GM23338 (cell line): Measurements from ENCODE around the gene GLCE. TPM values are rescaled to one million over a fixed set of nuclear protein-coding genes. Genes with fewer than 3 reads are reported as not detected.

Experiments used
- ATAC-seq: fragments of 200-7000 bp; cut with Tn5 transposase; 3 replicates; pipeline ENCODE4 v1.9.1; 2020
- DNase-seq: peaks from one replicate; pipeline ENCODE4 v3.0.0-alpha.2; 2015; ENCODE audit warnings: low spot score
- H2AFZ ChIP-seq: fragments of 200-600 bp; sonication (generic); 2 replicates; pipeline ENCODE4 v1.8.0; 2016; ENCODE audit warnings: antibody characterized with exemption, mild to moderate bottlenecking, moderate library complexity
- H3F3A ChIP-seq: fragments of 200-600 bp; sonication (generic); replicated peaks from 2 replicates; pipeline ENCODE4 v1.8.0; 2017; ENCODE audit warnings: antibody characterized with exemption, mixed run types, low read depth
- H3K27ac ChIP-seq: fragments of 200-600 bp; sonication (generic); 2 replicates; pipeline ENCODE4 v1.6.1; 2016; ENCODE audit warnings: low read depth
- H3K27me3 ChIP-seq: fragments of 200-600 bp; sonication (generic); 2 replicates; pipeline ENCODE4 v1.8.0; 2016; ENCODE audit warnings: mild to moderate bottlenecking, mixed run types, moderate library complexity; ENCODE audit not compliant: insufficient read depth
- H3K36me3 ChIP-seq: fragments of 200-600 bp; sonication (generic); 2 replicates; pipeline ENCODE4 v1.8.0; 2016; ENCODE audit warnings: mild to moderate bottlenecking; ENCODE audit not compliant: insufficient read depth
- H3K4me1 ChIP-seq: fragments of 200-600 bp; sonication (generic); 2 replicates; pipeline ENCODE4 v1.8.0; 2016; ENCODE audit warnings: mild to moderate bottlenecking, moderate library complexity; ENCODE audit not compliant: insufficient read depth
- H3K4me2 ChIP-seq: fragments of 200-600 bp; sonication (generic); 2 replicates; pipeline ENCODE4 v1.7.1; 2017; ENCODE audit warnings: mixed run types
- H3K4me3 ChIP-seq: fragments of 200-600 bp; sonication (generic); 2 replicates; pipeline ENCODE4 v1.6.1; 2016; ENCODE audit warnings: mixed run types
- H3K79me2 ChIP-seq: fragments of 200-600 bp; sonication (generic); replicated peaks from 2 replicates; pipeline ENCODE4 v1.8.0; 2017; ENCODE audit warnings: mild to moderate bottlenecking; ENCODE audit not compliant: insufficient read depth
- H3K9me2 ChIP-seq: fragments of 200-600 bp; sonication (generic); 2 replicates; pipeline ENCODE4 v1.8.0; 2017; ENCODE audit not compliant: insufficient read depth
- H4K20me1 ChIP-seq: fragments of 200-600 bp; sonication (generic); replicated peaks from 2 replicates; pipeline ENCODE4 v1.8.0; 2017; ENCODE audit warnings: mild to moderate bottlenecking; ENCODE audit not compliant: insufficient read depth
- H3K27ac Mint-ChIP-seq: 2 replicates; pipeline ENCODE4 v1.8.0; 2020; ENCODE audit warnings: inconsistent platforms, mild to moderate bottlenecking, moderate library complexity, mixed read lengths
- H3K27me3 Mint-ChIP-seq: 3 replicates; pipeline ENCODE4 v1.8.0; 2022; ENCODE audit warnings: low read depth, mild to moderate bottlenecking, moderate library complexity, mixed read lengths, inconsistent platforms; ENCODE audit not compliant: insufficient read depth, poor library complexity
- H3K36me3 Mint-ChIP-seq: 3 replicates; pipeline ENCODE4 v1.8.0; 2021; ENCODE audit warnings: low read depth, mild to moderate bottlenecking, inconsistent platforms, moderate library complexity, mixed read lengths
- H3K4me1 Mint-ChIP-seq: 3 replicates; pipeline ENCODE4 v1.8.0; 2020; ENCODE audit warnings: mild to moderate bottlenecking, inconsistent platforms, mixed read lengths
- H3K4me3 Mint-ChIP-seq: 3 replicates; pipeline ENCODE4 v1.8.0; 2021; ENCODE audit warnings: moderate library complexity, mild to moderate bottlenecking, inconsistent platforms, mixed read lengths
- H3K9me3 Mint-ChIP-seq: 3 replicates; pipeline ENCODE4 v1.8.0; 2020; ENCODE audit warnings: moderate library complexity, mild to moderate bottlenecking, inconsistent platforms, mixed read lengths
- CTCF ChIP-seq, 2 experiments: fragments of 200-600 bp in 1 of 2; sonication (generic) in 1 of 2; conservative IDR thresholded peaks; 2 replicates each; pipeline versions ENCODE4 v1.5.1 to v1.6.1; 2016 to 2017; ENCODE audit warnings: antibody characterized with exemption in 2 of 2, low read depth in 2 of 2, mild to moderate bottlenecking in 2 of 2, moderate library complexity in 1 of 2
- ETS1 ChIP-seq: IDR thresholded peaks from 2 replicates; pipeline ENCODE4 v1.6.1; 2016; ENCODE audit warnings: antibody characterized with exemption
- EZH2 ChIP-seq: fragments of 200-600 bp; sonication (generic); IDR thresholded peaks from one replicate; pipeline ENCODE4 v1.8.0; 2017; ENCODE audit warnings: antibody characterized with exemption, mild to moderate bottlenecking, low read depth; ENCODE audit not compliant: unreplicated experiment
- EZH2phosphoT487 ChIP-seq: fragments of 200-600 bp; sonication (generic); IDR thresholded peaks from one replicate; pipeline ENCODE4 v1.8.1; 2018; ENCODE audit warnings: antibody characterized with exemption; ENCODE audit not compliant: unreplicated experiment
- JUNB ChIP-seq: IDR thresholded peaks from one replicate; pipeline ENCODE4 v1.6.1; 2016; ENCODE audit warnings: antibody characterized with exemption; ENCODE audit not compliant: unreplicated experiment
- NANOG ChIP-seq: IDR thresholded peaks from 2 replicates; pipeline ENCODE4 v1.6.1; 2016; ENCODE audit warnings: antibody characterized with exemption, borderline replicate concordance
- POLR2AphosphoS5 ChIP-seq: IDR thresholded peaks from 2 replicates; pipeline ENCODE4 v1.6.1; 2016; ENCODE audit warnings: antibody characterized with exemption, low read depth
- REST ChIP-seq: IDR thresholded peaks from one replicate; pipeline ENCODE4 v1.6.1; 2018; ENCODE audit warnings: antibody characterized with exemption; ENCODE audit not compliant: unreplicated experiment
- STAT1 ChIP-seq: IDR thresholded peaks from one replicate; pipeline ENCODE4 v1.6.1; 2016; ENCODE audit warnings: antibody characterized with exemption; ENCODE audit not compliant: unreplicated experiment
- ZNF114 ChIP-seq: fragments of 250-450 bp; sonication (Bioruptor Pico); IDR thresholded peaks from 2 replicates; pipeline ENCODE4 v1.5.0; 2020; ENCODE audit warnings: mild to moderate bottlenecking, moderate library complexity
- ZNF331 ChIP-seq: fragments of 250-450 bp; sonication (Bioruptor Pico); IDR thresholded peaks from 2 replicates; pipeline ENCODE4 v1.5.0; 2020; ENCODE audit warnings: low read depth, mild to moderate bottlenecking, moderate library complexity
- polyA plus RNA-seq: library from polyadenylated mRNA; unstranded; fragments of >200 nt; fragmentation: Nextera tagmentation; extraction: Ambion mirVana; gene quantifications from 2 replicates; pipeline ENCODE4 v1.2.1, GENCODE V29; 2016
- total RNA-seq: library from RNA; depleted of rRNA; stranded (reverse); fragments of >200 nt; shearing (Covaris generic); gene quantifications from 2 replicates; pipeline ENCODE4 v1.2.3, GENCODE V29; 2014

GLCE gene
- total and polyA plus RNA-seq, 2 experiments from 2014 or later = 7.5 to 15.5 TPM

- no peaks in the 10 kb centered on the region for H3K4me1 ChIP-seq
- H4K20me1 ChIP-seq = peaks cover 17% of the 10 kb centered on the region
- no peak overlapping the region for H3K27ac ChIP-seq
- ATAC-seq (no peak), DNase-seq (no peak)
- no peaks in the 10 kb centered on the region for H3K27me3 Mint-ChIP-seq
- no peaks in the 10 kb centered on the region; the same call in 2 of the 3 replicates for H3K9me3 Mint-ChIP-seq
- H3K79me2 ChIP-seq = peaks cover 72% of the 10 kb centered on the region
- H3K9me2 ChIP-seq = no peaks in the 10 kb centered on the region
- no peak overlapping the region for H3K4me3 Mint-ChIP-seq
- H3K36me3 ChIP-seq = no peaks in the 10 kb centered on the region
- no peak overlapping the region for H2AFZ ChIP-seq
- H3K4me2 ChIP-seq = no peak overlapping the region
- H3K36me3 Mint-ChIP-seq = no peaks in the 10 kb centered on the region; the same call in 2 of the 3 replicates
- H3K4me1 Mint-ChIP-seq = peaks cover 6% of the 10 kb centered on the region; the same call in 2 of the 3 replicates
- H3K27me3 ChIP-seq = no peaks in the 10 kb centered on the region
- no peaks in the 10 kb centered on the region for H3F3A ChIP-seq
- no peak overlapping the region for H3K4me3 ChIP-seq
- TF ChIP-seq NANOG = no peak
- H3K27ac Mint-ChIP-seq = no peak overlapping the region
Observed at GRCh38 chr15:69170597-69170996, 10.2 kb downstream of the GLCE start.

- Mint-ChIP-seq H3K4me3 (no peak overlapping the region), H3K4me1 (peaks cover 2% of the 10 kb centered on the region; the same call in 2 of the 3 replicates), H3K27ac (no peak overlapping the region), H3K9me3 (no peaks in the 10 kb centered on the region; the same call in 2 of the 3 replicates), H3K36me3 (no peaks in the 10 kb centered on the region; the same call in 2 of the 3 replicates), H3K27me3 (no peaks in the 10 kb centered on the region)
- H3K27me3 ChIP-seq = no peaks in the 10 kb centered on the region
- TF ChIP-seq NANOG (no peak), JUNB (no peak), ZNF114 (CRISPR knock-in tag) (no peak), STAT1 (no peak)
- peaks cover 56% of the 10 kb centered on the region for H3K79me2 ChIP-seq
- H3K4me1 ChIP-seq = no peaks in the 10 kb centered on the region
- no peaks in the 10 kb centered on the region for H3K9me2 ChIP-seq
- no peaks in the 10 kb centered on the region for H3K36me3 ChIP-seq
- no peaks in the 10 kb centered on the region for H3F3A ChIP-seq
- no peak overlapping the region for H2AFZ ChIP-seq
- ATAC-seq (no peak), DNase-seq (no peak)
- H3K4me2 ChIP-seq = no peak overlapping the region
- no peak overlapping the region for H3K4me3 ChIP-seq
- no peak overlapping the region for H3K27ac ChIP-seq
- peaks cover 14% of the 10 kb centered on the region for H4K20me1 ChIP-seq
Observed at GRCh38 chr15:69172847-69173246, 12.4 kb downstream of the GLCE start.

GRCh38 chr15:69175536-69175935 is 15.1 kb downstream of the GLCE start:
- ATAC-seq = no peak
- H3K4me3 Mint-ChIP-seq = no peak overlapping the region

More at GRCh38 chr15:69175536-69175935, 15.1 kb downstream of the GLCE start:
- H3K27me3 ChIP-seq = no peaks in the 10 kb centered on the region
- no peaks in the 10 kb centered on the region for H3K4me1 Mint-ChIP-seq
- H4K20me1 ChIP-seq = peaks cover 20% of the 10 kb centered on the region
- TF ChIP-seq STAT1 = no peak
- no peak for TF ChIP-seq REST
- TF ChIP-seq ETS1 = no peak
- TF ChIP-seq CTCF (conservative IDR thresholded peaks at IDR 0.05; ENCODE audit: low read depth in 2 of 2) = no peak
- TF ChIP-seq EZH2 = no peak
- TF ChIP-seq EZH2phosphoT487 = no peak
- no peak for TF ChIP-seq NANOG
- no peak for TF ChIP-seq ZNF114 (CRISPR knock-in tag)
- TF ChIP-seq ZNF331 (CRISPR knock-in tag) = no peak
- TF ChIP-seq POLR2AphosphoS5 = no peak
- no peak for DNase-seq
- no peaks in the 10 kb centered on the region for H3K36me3 Mint-ChIP-seq
- H3K4me2 ChIP-seq = no peak overlapping the region
- no peaks in the 10 kb centered on the region for H3K9me2 ChIP-seq
- H3K27me3 Mint-ChIP-seq = no peaks in the 10 kb centered on the region
- H3K4me1 ChIP-seq = no peaks in the 10 kb centered on the region
- no peak overlapping the region for H3K27ac ChIP-seq
- peaks cover 34% of the 10 kb centered on the region for H3K79me2 ChIP-seq
- H3K9me3 Mint-ChIP-seq = no peaks in the 10 kb centered on the region; the same call in 2 of the 3 replicates
- H3K36me3 ChIP-seq = no peaks in the 10 kb centered on the region
- no peaks in the 10 kb centered on the region for H3F3A ChIP-seq
- H3K4me3 ChIP-seq = no peak overlapping the region
- H2AFZ ChIP-seq = no peak overlapping the region
- H3K27ac Mint-ChIP-seq = no peak overlapping the region; the same call in 1 of the 2 replicates
